ENCODE data around the gene KSR1.

KSR1 gene

GRCh38 chr17:27475070-27475673 lies 18.9 kb downstream of the KSR1 start:
- no peak for DNase-seq

- DNase-seq: no peak
These were observed 20.0 kb downstream of the KSR1 start for GRCh38 chr17:27475981-27476895.

- no peak for DNase-seq
These were observed 21.0 kb downstream of the KSR1 start for GRCh38 chr17:27477050-27477888.

GRCh38 chr17:27477971-27478684 lies 21.9 kb downstream of the KSR1 start:
- no peak for DNase-seq

- DNase-seq: no peak
These were observed 22.8 kb downstream of the KSR1 start for GRCh38 chr17:27478901-27479538.

- DNase-seq: no peak
These were observed 23.6 kb downstream of the KSR1 start for GRCh38 chr17:27479838-27480237.

- DNase-seq: no peak
These were observed 24.5 kb downstream of the KSR1 start for GRCh38 chr17:27480699-27481098.

GRCh38 chr17:27481327-27481726 lies 25.1 kb downstream of the KSR1 start:
- no peak for DNase-seq

GRCh38 chr17:27485125-27485524 lies 28.9 kb downstream of the KSR1 start:
- no peak for DNase-seq

- no peak for DNase-seq
These were observed 29.7 kb downstream of the KSR1 start for GRCh38 chr17:27485716-27486495.

GRCh38 chr17:27486741-27487140 lies 30.5 kb downstream of the KSR1 start:
- DNase-seq: no peak

GRCh38 chr17:27488231-27488630 lies 32.0 kb downstream of the KSR1 start:
- DNase-seq: no peak

- no peak for DNase-seq
These were observed 32.9 kb downstream of the KSR1 start for GRCh38 chr17:27489045-27489715.

- no peak for DNase-seq
These were observed 34.1 kb downstream of the KSR1 start for GRCh38 chr17:27490391-27490790.

- no peak for DNase-seq
These were observed 35.5 kb downstream of the KSR1 start for GRCh38 chr17:27491713-27492190.

GRCh38 chr17:27492470-27492869 lies 36.2 kb downstream of the KSR1 start:
- DNase-seq: no peak

- DNase-seq: no peak
These were observed 36.8 kb downstream of the KSR1 start for GRCh38 chr17:27493088-27493487.

GRCh38 chr17:27494192-27495091 lies 38.2 kb downstream of the KSR1 start:
- peak; percentile 18 for DNase-seq

- DNase-seq: no peak
These were observed 39.2 kb downstream of the KSR1 start for GRCh38 chr17:27495460-27495859.

- DNase-seq: no peak
These were observed 39.8 kb downstream of the KSR1 start for GRCh38 chr17:27496005-27496404.
